DMS153 (cell line): Measurements from ENCODE around the gene FGF14.

Experiments
- DNase-seq: peaks from one replicate; lab custom pipeline; 2025; lab: John Stamatoyannopoulos, UW

Gene FGF14

GRCh38 chr13:101727118-101727517, 674.7 kb downstream of the FGF14 start:
- DNase-seq, result no peak

- DNase-seq, result no peak
Observed at GRCh38 chr13:101726681-101727080, 675.2 kb downstream of the FGF14 start.

GRCh38 chr13:101718496-101718895, 683.4 kb downstream of the FGF14 start:
- no peak for DNase-seq

- DNase-seq, result no peak
Observed at GRCh38 chr13:101717353-101717752, 684.5 kb downstream of the FGF14 start.

- no peak for DNase-seq
Observed at GRCh38 chr13:101714195-101714594, 687.7 kb downstream of the FGF14 start.

GRCh38 chr13:101712026-101712348, 689.9 kb downstream of the FGF14 start:
- no peak for DNase-seq

GRCh38 chr13:101711307-101712025, 690.4 kb downstream of the FGF14 start:
- DNase-seq, result no peak

GRCh38 chr13:101709952-101710351, 691.9 kb downstream of the FGF14 start:
- peak; percentile 47 for DNase-seq

- DNase-seq, result no peak
Observed at GRCh38 chr13:101708115-101708514, 693.7 kb downstream of the FGF14 start.

- no peak for DNase-seq
Observed at GRCh38 chr13:101707659-101708058, 694.2 kb downstream of the FGF14 start.

GRCh38 chr13:101706651-101707050, 695.2 kb downstream of the FGF14 start:
- DNase-seq, result peak; percentile 7

- no peak for DNase-seq
Observed at GRCh38 chr13:101703838-101704237, 698.0 kb downstream of the FGF14 start.

- DNase-seq, result no peak
Observed at GRCh38 chr13:101703081-101703480, 698.8 kb downstream of the FGF14 start.

- DNase-seq, result no peak
Observed at GRCh38 chr13:101700598-101700997, 701.2 kb downstream of the FGF14 start.

- no peak for DNase-seq
Observed at GRCh38 chr13:101698400-101698799, 703.4 kb downstream of the FGF14 start.

- no peak for DNase-seq
Observed at GRCh38 chr13:101697745-101698144, 704.1 kb downstream of the FGF14 start.

- no peak for DNase-seq
Observed at GRCh38 chr13:101695870-101696516, 705.9 kb downstream of the FGF14 start.

- DNase-seq, result no peak
Observed at GRCh38 chr13:101691341-101691860, 710.4 kb downstream of the FGF14 start.

GRCh38 chr13:101690871-101691270, 711.0 kb downstream of the FGF14 start:
- no peak for DNase-seq

- no peak for DNase-seq
Observed at GRCh38 chr13:101686003-101686402, 715.8 kb downstream of the FGF14 start.

GRCh38 chr13:101681834-101682233, 720.0 kb downstream of the FGF14 start:
- no peak for DNase-seq

- DNase-seq, result no peak
Observed at GRCh38 chr13:101673360-101674105, 728.3 kb downstream of the FGF14 start.

GRCh38 chr13:101661839-101662238, 740.0 kb downstream of the FGF14 start:
- DNase-seq, result no peak
